Activated T-helper 2 cell treated with anti-CD3 and anti-CD28 coated beads, Interferon-gamma antibody, Interleukin-2, Interleukin-4, amounts not matched to agents 10 μg/mL and 5 μg/mL and 100 μg/mL, durations not matched to agents 14 hours and 24 hours and 36 hours (primary cell): ENCODE results near the gene GSG1L. TPM values are rescaled to one million over a fixed set of nuclear protein-coding genes. Genes with fewer than 3 reads are reported as not detected.

ENCODE experiments used
- DNase-seq: peaks from one replicate; pipeline ENCODE4 v3.0.0; 2021; ENCODE audit warnings: low spot score
- H3K27ac Mint-ChIP-seq: one replicate; pipeline ENCODE4 v1.8.0; 2021; ENCODE audit warnings: mixed read lengths
- H3K27me3 Mint-ChIP-seq: one replicate; pipeline ENCODE4 v1.8.0; 2021; ENCODE audit warnings: low read depth, mixed read lengths
- H3K36me3 Mint-ChIP-seq: one replicate; pipeline ENCODE4 v1.8.0; 2021; ENCODE audit warnings: low read depth, mixed read lengths
- H3K4me1 Mint-ChIP-seq: one replicate; pipeline ENCODE4 v1.8.0; 2021; ENCODE audit warnings: low read depth, mixed read lengths
- H3K4me3 Mint-ChIP-seq: one replicate; pipeline ENCODE4 v1.8.0; 2021; ENCODE audit warnings: low read depth, mild to moderate bottlenecking, moderate library complexity, mixed read lengths
- H3K9me3 Mint-ChIP-seq: one replicate; pipeline ENCODE4 v1.8.0; 2021; ENCODE audit warnings: mixed read lengths
- intact Hi-C: fragments of 100-400 bp; cut with micrococcal nuclease; formaldehyde crosslinking; loops from one replicate; pipeline ENCODE4 v1.15.1; 2023
- total RNA-seq: library from RNA; stranded (reverse); gene quantifications from 2 replicates; pipeline ENCODE4 v1.2.3, GENCODE V29; 2022

The GSG1L gene
- total RNA-seq, 1 donor from 2014 or later, result not detected

DNA sequence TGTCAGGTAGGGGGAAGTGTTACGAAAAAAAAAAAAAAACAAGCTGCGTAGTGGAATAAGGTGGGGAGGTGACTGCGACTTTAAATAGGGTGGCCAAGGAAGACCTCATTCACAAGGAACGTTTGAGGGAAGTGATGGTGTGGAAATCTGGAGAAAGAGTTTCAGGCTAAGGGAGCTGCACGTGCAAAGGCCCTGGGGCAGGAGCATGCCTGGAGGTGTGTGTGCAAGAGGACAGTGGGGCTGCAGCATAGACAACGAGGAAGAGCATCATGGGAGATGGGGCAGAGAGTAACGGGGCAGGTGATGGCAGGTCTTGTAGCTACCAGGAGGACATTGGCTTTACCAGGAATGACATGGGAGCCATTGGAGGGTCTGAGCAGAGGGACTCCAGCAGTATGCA is 12.0 kb downstream of the GSG1L start:
- Mint-ChIP-seq H3K4me1 (no peaks in the 10 kb centered on the region), H3K36me3 (no peaks in the 10 kb centered on the region), H3K27me3 (no peaks in the 10 kb centered on the region), H3K9me3 (peaks cover 11% of the 10 kb centered on the region), H3K4me3 (no peak overlapping the region), H3K27ac (no peak overlapping the region)
- DNase-seq, result no peak
- intact Hi-C loops, result no loop called here

DNA sequence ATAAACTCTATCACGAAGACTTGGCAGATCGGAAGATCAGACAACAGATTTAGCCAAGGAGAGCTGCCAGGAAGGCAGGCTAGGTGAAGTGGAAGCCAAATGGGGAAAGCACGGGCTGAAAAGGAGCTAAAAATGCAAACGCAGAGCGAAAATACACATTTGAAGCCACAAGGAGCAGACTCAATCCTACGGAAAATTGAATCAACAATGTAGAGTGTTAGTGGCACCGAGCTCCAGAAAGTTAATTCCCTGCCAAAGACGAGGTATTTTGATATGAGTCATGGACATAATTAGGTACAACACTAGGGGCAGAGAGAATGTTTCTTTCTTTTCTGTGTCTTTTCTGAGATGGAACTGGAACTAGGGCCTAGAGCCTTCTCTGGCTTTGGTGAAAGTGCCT is 20.7 kb downstream of the GSG1L start:
- no peak overlapping the region for H3K4me3 Mint-ChIP-seq
- no peak overlapping the region for H3K27ac Mint-ChIP-seq
- H3K36me3 Mint-ChIP-seq, result no peaks in the 10 kb centered on the region
- DNase-seq, result no peak
- H3K9me3 Mint-ChIP-seq, result peaks cover 6% of the 10 kb centered on the region
- H3K27me3 Mint-ChIP-seq, result peaks cover 2% of the 10 kb centered on the region
- intact Hi-C loops, result no loop called here
- H3K4me1 Mint-ChIP-seq, result no peaks in the 10 kb centered on the region

DNA sequence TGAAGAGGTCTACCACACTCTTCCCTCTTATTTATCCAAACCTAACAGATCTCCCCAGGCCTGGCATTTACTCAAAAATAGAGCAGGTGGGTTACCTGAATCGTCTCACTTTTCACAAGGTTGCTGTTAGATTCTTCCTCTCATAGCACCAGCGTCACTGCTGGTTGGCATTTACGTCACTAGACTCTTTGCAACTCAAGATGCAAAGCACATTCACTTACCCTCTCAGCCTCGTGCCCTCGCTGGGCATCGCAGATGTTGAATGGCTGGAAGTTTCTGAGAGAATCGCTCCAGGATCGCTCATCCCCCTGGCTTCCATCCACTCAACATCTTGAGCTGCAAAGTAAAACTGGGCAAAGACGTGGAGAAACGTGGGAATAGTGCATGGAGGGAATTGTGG is 21.9 kb downstream of the GSG1L start:
- H3K4me3 Mint-ChIP-seq, result no peak overlapping the region
- intact Hi-C loops, result no loop called here
- H3K9me3 Mint-ChIP-seq, result no peaks in the 10 kb centered on the region
- peaks cover 2% of the 10 kb centered on the region for H3K27me3 Mint-ChIP-seq
- DNase-seq, result no peak
- H3K4me1 Mint-ChIP-seq, result no peaks in the 10 kb centered on the region
- no peaks in the 10 kb centered on the region for H3K36me3 Mint-ChIP-seq
- H3K27ac Mint-ChIP-seq, result no peak overlapping the region

DNA sequence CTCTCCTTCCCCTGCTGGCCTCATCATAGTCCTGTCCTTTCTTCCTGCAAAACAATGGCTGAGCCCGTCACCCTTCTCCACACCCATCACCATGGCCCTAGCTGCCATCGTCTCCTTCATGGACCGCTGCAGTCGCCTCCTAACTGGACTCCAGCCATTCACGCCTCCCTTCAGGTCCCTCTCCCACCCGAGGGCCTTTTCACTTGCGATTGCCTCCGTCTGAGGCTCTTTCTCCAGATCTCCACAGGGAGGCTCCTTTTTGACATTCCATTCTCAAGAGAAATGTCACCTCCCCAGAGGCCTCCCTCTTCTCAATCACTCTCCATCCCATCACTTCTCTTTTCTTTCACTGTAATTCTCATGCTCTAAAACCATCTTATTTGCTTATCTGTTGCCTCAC is 23.5 kb downstream of the GSG1L start:
- Mint-ChIP-seq H3K9me3 (no peaks in the 10 kb centered on the region), H3K4me1 (no peaks in the 10 kb centered on the region)

DNA sequence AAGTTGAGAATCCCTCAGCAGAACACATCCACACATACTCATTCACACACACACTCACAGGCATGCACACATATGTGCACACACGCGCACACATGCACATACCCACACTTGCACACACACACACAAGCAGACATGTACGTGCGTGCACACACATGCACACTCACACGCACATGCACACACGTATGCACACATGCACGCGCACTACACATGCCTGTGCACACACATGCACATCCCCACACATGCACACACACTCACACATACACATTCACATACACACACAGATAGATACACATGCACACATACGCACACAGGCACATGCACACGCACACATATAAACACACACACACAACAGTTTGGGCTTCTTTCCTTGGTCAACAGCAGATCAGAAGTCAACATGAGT is 24.0 kb downstream of the GSG1L start:
- intact Hi-C loops, result no loop called here
- H3K4me1 Mint-ChIP-seq, result no peaks in the 10 kb centered on the region
- H3K4me3 Mint-ChIP-seq, result no peak overlapping the region
- no peaks in the 10 kb centered on the region for H3K36me3 Mint-ChIP-seq
- DNase-seq, result no peak
- no peak overlapping the region for H3K27ac Mint-ChIP-seq
- peaks cover 2% of the 10 kb centered on the region for H3K27me3 Mint-ChIP-seq
- H3K9me3 Mint-ChIP-seq, result no peaks in the 10 kb centered on the region

More for the DNA sequence above, 23.5 kb downstream of the GSG1L start:
- intact Hi-C loops, result no loop called here
- H3K36me3 Mint-ChIP-seq, result no peaks in the 10 kb centered on the region
- no peak overlapping the region for H3K4me3 Mint-ChIP-seq
- no peak for DNase-seq
- peaks cover 2% of the 10 kb centered on the region for H3K27me3 Mint-ChIP-seq
- no peak overlapping the region for H3K27ac Mint-ChIP-seq

DNA sequence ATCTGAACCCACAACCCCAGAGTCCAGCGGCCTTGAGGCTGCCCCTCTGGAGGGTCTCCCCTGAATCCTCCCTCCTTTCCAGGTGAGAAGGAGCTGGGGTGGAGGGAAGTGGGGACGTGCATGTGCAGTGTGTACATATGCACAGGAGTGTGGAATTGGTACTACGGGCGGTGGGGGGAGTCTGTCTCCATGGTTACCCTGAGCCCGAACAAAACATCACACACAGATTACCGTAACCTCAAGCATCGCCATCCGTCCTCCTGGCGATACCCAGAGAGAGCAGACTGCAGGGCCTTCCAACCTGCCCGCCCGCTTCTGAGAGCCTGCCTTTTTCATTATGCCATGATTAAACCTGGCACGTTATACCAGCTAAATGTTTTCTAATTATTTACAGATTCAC is 25.1 kb downstream of the GSG1L start:
- no peaks in the 10 kb centered on the region for H3K4me1 Mint-ChIP-seq
- H3K27ac Mint-ChIP-seq, result no peak overlapping the region
- DNase-seq, result no peak
- no peak overlapping the region for H3K4me3 Mint-ChIP-seq
- peaks cover 2% of the 10 kb centered on the region for H3K27me3 Mint-ChIP-seq
- H3K36me3 Mint-ChIP-seq, result no peaks in the 10 kb centered on the region
- intact Hi-C loops, result no loop called here
- H3K9me3 Mint-ChIP-seq, result no peaks in the 10 kb centered on the region

DNA sequence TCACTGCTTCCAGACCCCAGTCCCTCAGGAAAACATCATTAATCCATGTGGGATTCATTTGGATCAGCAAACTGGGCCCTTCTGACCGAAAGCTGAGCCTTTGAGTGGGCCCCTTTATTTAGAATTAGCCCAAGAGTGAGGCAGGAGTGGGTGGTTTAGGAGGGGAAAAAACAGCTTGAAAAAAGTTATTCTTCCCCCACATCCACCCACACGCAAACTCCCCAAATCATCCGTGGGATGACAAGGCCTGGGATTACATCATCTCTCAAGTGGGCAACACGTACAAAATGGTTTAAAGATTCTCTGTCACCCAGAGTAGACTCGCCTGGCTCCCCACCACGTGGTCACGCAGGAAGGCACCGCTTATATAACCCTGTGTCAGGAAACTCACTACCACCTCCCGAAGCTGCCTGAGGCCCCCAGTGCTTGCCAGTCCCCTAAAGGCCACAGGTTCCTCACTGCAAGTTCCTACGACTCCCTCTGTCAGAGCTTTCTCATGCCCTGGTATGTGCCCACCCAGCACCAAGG is 27.6 kb downstream of the GSG1L start:
- Mint-ChIP-seq H3K4me3 (no peak overlapping the region), H3K4me1 (no peaks in the 10 kb centered on the region), H3K36me3 (no peaks in the 10 kb centered on the region), H3K27me3 (no peaks in the 10 kb centered on the region), H3K27ac (no peak overlapping the region), H3K9me3 (no peaks in the 10 kb centered on the region)
- no peak for DNase-seq
- intact Hi-C loops, result no loop called here

DNA sequence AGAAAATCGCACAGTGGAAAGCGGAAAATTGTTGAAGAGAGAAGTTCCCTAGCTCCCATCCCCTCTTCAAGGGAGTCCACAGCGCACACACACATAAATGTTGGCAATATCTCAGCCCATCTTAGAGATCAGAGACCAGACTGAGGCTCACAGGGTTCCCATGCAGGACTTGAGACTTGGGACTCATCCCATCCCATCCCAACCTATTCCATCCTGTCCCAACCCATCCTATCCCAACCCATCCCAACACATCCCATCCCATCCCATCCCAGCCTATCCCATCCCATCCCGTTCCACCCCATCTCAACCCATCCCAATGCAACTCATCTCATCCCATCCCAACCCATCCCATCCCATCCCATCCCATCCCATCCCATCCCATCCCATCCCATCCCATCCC is 29.6 kb downstream of the GSG1L start:
- no peak for DNase-seq
- Mint-ChIP-seq H3K36me3 (no peaks in the 10 kb centered on the region), H3K9me3 (no peaks in the 10 kb centered on the region), H3K27ac (no peak overlapping the region), H3K27me3 (no peaks in the 10 kb centered on the region), H3K4me3 (no peak overlapping the region), H3K4me1 (no peaks in the 10 kb centered on the region)
- intact Hi-C loops, result no loop called here

DNA sequence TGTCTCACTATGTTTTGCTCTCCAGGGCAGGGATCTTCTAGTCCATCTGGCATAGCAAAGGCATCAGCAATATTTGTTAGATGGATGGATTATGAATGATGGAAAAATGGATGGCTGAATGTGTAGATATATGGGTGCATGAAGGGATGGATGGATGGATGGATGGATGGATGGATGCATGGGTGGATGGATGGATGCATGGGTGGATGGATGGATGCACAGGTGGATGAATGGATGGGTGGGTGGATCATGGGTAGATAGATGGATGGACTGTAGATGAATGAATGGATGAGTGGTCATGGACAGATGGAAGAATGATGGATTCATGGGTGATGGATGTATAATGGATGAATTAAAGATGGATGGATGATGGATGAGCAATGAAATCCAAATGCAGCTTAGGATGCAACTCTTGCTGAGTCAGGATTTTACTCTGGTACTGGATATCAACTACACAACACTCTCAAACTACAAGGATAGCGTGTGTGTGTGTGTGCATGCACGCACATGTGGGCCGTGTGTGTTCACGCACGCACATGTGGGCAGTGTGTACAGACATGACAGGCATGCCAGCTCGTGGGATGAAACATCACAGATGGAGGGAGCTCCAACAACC is 34.0 kb downstream of the GSG1L start:
- H3K4me3 Mint-ChIP-seq, result no peak overlapping the region
- no peaks in the 10 kb centered on the region for H3K9me3 Mint-ChIP-seq
- no peaks in the 10 kb centered on the region for H3K4me1 Mint-ChIP-seq
- no peaks in the 10 kb centered on the region for H3K27me3 Mint-ChIP-seq
- no peak overlapping the region for H3K27ac Mint-ChIP-seq
- H3K36me3 Mint-ChIP-seq, result no peaks in the 10 kb centered on the region
- intact Hi-C loops, result no loop called here
- DNase-seq, result no peak

DNA sequence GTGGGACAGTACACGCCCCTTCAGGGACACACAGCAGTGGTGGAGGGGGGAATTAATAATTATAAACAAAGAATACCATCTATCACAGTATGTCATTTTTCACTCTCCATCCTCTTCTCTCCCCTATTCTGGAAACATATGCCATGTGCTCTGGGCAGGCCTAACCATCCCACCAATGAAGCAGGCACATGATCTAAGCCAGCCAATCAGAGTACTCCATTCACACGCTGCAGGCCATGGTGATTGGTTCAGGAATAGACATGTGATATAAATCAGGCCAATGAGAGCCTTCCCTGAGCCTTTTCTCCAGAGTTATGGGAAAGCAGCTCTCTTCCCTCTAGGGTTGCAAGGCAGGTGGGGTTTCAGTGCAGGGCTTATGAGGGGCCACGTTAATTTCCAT is 36.5 kb downstream of the GSG1L start:
- DNase-seq, result no peak
- Mint-ChIP-seq H3K36me3 (no peaks in the 10 kb centered on the region), H3K4me3 (no peak overlapping the region), H3K27me3 (no peaks in the 10 kb centered on the region), H3K9me3 (no peaks in the 10 kb centered on the region), H3K27ac (no peak overlapping the region), H3K4me1 (no peaks in the 10 kb centered on the region)
- intact Hi-C loops, result no loop called here

DNA sequence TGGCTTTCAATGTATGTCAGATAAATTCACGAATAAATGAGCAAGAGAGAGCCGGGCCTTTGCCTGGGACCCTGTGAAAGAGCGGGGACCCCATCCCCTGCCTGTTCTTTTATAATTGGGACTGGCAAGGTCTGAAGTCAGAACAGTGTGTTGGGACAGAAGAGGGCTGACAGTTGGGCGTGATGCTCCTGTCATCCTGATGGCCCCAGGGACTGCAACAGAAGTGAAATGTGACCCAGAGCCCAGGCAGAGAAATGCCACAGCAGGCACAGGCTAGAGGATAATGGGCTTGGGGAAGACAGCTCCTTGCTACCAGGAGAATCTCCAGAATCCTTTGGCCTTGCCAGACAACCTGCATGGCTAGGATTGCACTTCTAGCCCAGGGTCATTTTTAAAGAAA is 37.9 kb downstream of the GSG1L start:
- H3K36me3 Mint-ChIP-seq, result no peaks in the 10 kb centered on the region
- peaks cover 4% of the 10 kb centered on the region for H3K9me3 Mint-ChIP-seq
- H3K27me3 Mint-ChIP-seq, result no peaks in the 10 kb centered on the region
- no peak overlapping the region for H3K27ac Mint-ChIP-seq
- intact Hi-C loops, result no loop called here
- H3K4me3 Mint-ChIP-seq, result no peak overlapping the region
- no peak for DNase-seq
- no peaks in the 10 kb centered on the region for H3K4me1 Mint-ChIP-seq

DNA sequence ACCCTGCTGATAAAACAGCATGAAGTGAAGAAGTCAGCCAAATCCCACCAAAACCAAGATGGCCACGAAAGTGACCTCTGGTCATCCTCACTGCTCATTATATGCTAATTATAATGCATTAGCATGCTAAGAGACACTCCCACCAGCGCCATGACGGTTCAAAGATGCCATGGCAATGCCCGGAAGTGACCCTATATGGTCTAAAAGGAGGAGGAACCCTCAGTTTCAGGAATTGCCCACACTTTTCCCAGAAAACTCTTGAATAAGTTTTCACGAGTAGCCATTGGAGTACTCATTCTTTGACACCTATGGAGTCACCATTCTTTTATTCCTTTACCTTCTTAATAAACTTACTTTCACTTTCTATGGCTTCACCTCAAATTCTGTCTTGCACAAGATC is 44.3 kb downstream of the GSG1L start:
- no peak for DNase-seq
- intact Hi-C loops, result no loop called here
- Mint-ChIP-seq H3K36me3 (no peaks in the 10 kb centered on the region), H3K27ac (no peak overlapping the region), H3K9me3 (peaks cover 4% of the 10 kb centered on the region), H3K4me1 (no peaks in the 10 kb centered on the region), H3K4me3 (no peak overlapping the region), H3K27me3 (peaks cover 8% of the 10 kb centered on the region)

DNA sequence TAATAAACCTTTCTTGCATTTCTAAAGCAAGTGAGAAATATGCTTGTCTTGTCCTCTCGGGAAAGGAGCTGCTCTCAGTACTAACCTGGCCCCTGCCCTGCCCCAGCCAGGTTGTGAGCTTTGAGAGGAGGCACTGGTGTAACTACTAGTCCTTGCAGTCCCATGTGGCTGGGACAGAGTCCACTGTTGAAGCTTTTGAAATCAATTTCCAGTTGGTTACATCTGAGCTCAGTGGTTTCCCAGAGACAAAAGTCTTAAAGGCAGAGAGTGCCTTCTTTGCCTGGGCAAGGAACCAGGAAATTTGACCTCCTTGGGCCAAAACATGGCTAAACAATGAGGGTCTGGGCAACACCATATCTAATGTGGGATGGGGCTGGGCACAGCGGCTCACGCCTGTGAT is 48.7 kb downstream of the GSG1L start:
- Mint-ChIP-seq H3K27ac (no peak overlapping the region), H3K4me3 (no peak overlapping the region), H3K4me1 (peaks cover 2% of the 10 kb centered on the region), H3K9me3 (no peaks in the 10 kb centered on the region), H3K27me3 (peaks cover 9% of the 10 kb centered on the region), H3K36me3 (no peaks in the 10 kb centered on the region)
- DNase-seq, result no peak
- intact Hi-C loops, result no loop called here

DNA sequence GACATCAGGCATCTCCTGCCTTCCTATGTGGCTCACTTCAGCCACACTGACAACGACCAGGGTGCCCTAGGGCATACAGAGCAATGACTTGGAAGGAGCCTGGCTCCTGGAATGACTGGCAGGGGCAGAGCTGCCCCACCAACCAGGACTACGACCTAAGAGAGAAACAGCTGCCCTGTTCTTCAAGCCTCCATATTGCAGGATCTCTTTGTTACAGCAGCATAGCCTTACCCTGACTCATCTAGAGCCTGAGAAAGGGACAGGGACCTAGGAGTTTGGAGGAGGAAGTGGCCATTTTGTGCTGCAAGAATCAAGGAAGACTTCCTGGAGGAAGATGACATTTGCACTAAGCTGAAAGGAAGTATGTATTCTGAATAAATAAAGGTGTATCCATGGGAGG is 49.6 kb downstream of the GSG1L start:
- Mint-ChIP-seq H3K36me3 (no peaks in the 10 kb centered on the region), H3K9me3 (no peaks in the 10 kb centered on the region), H3K27me3 (peaks cover 11% of the 10 kb centered on the region), H3K4me1 (peaks cover 2% of the 10 kb centered on the region), H3K27ac (no peak overlapping the region), H3K4me3 (no peak overlapping the region)
- intact Hi-C loops, result no loop called here
- DNase-seq, result no peak
